ENCODE results near the gene SYTL3.
"Not testable (repeated sequence)": the region's sequence is repeated elsewhere in the genome, so short reads cannot be mapped to it uniquely, and the experiment has no call there.

SYTL3 gene

DNA sequence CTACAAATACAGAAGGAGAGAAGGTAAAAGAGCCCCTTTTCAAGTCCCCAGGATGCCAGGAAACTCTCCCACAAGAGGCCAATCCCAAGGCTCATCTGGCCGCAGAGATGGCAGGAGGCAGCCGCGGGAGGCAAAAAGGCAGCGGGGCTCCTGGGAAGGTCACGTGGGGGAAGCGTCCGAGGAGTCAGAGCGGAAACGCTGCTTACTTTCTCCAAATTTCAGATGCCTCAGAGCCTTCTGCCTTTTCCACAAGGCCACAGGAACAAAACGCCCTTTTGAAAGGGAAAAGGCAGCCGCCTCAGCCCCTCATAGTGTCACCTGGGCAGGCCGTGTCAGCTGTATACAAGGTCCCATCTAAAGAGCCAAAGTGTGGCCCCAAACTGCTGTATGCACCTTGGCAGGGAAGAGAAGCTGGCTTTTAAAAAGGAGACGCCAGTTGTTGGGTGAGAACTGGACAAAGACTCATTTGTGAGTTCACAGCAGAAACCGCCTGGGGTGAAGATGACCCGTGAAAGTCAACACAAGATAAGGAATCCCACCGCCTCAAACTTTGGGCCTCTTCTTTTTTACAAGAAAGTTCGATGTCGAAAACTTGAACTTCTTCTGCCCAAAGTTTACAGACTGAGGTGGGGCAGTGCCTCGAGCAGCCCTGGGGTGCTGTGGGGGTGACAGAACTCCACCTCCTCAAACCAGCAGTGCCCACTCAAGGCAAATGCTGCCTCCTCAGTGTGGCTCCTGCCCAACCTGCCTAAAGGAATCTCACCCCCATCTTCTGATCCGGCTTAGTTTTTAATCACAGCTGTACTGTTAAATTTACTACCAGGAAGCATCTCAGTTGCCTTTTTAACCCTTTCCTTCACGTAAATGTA is 124.0 kb downstream of the SYTL3 start:
- DNase-seq (ENCODE audit: low spot score) = no peak

DNA sequence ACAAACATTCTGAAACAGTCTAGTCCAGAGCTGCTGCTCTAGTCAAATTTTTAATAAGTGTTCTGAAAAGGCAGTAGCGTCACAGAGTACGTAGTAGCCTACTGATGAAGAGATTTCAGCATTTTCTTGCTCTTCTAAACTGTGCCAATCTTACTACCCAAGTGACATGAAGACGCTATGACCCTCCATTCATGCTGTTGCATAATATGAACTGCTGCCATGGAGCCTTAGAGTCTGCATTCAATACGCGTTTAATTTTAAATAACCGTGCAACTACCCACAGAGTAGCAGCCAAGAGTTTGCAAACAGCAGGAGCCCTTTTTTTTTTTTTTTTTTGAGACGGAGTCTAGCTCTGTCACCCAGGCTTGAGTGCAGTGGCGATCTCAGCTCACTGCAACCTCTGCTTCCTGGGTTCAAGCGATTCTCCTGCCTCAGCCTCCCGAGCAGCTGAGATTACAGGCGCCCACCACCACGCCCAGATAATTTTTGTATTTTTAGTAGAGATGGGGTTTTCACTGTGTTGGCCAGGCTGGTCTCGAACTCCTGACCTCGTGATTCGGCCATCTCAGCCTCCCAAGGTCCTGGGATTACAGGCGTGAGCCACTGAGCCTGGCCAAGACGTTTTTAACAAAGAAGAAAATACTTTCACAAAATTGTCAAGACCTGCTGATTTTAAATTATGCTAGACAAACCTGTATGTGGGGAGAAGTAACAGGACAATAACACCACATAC is 125.0 kb downstream of the SYTL3 start:
- DNase-seq (ENCODE audit: low spot score) = no peak

GRCh38 chr6:158775832-158776231 is 126.0 kb downstream of the SYTL3 start:
- no peak for DNase-seq (ENCODE audit: low spot score)

GRCh38 chr6:158776737-158777136 is 126.9 kb downstream of the SYTL3 start:
- no peak for DNase-seq (ENCODE audit: low spot score)

DNA sequence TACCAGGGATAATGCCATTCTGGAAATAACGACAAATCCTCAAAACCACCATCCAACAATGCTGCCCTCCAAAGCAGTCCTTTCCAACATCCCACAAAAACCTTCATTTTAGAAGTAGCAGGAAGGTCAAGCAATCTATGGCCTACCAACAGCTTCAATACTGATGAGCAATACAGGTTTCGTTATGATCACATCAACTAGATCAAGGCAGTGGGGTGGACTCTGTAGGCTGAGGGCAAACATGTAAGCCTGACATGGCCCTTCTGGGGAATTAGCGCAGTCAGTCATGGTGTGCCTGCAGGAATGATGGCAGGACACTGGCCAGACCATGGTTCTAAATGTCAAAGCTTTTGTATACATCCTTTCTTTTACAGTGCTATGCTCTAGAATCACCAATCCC is 127.7 kb downstream of the SYTL3 start:
- no peak for DNase-seq (ENCODE audit: low spot score)

DNA sequence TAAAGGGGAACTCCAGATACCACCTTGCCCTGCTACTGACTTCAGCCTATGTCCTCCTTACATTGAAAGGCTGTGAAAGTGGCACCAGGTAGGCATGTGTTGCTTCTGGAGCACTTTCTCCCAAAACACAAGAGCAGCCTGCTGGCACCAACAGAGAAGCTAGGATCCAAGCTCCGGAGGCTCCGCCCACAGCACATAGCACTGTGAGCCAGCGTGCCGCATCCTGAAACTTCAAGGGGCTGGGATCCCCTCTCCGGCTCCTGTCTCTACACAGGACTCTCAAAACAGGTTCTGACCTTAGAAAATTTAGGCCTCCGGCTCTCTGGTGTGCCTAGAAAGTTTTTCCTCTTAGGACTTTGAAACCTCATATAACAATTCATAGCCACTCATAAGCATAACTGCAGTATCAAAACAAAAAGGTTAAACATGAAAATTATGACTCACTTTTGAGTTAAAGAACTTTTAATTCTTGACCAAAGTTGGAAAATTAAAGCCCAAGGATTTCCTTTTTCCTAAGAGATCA is 128.2 kb downstream of the SYTL3 start:
- DNase-seq (ENCODE audit: low spot score) = no peak

- no peak for DNase-seq (ENCODE audit: low spot score)
These were observed 130.5 kb downstream of the SYTL3 start for GRCh38 chr6:158780246-158780884.

DNA sequence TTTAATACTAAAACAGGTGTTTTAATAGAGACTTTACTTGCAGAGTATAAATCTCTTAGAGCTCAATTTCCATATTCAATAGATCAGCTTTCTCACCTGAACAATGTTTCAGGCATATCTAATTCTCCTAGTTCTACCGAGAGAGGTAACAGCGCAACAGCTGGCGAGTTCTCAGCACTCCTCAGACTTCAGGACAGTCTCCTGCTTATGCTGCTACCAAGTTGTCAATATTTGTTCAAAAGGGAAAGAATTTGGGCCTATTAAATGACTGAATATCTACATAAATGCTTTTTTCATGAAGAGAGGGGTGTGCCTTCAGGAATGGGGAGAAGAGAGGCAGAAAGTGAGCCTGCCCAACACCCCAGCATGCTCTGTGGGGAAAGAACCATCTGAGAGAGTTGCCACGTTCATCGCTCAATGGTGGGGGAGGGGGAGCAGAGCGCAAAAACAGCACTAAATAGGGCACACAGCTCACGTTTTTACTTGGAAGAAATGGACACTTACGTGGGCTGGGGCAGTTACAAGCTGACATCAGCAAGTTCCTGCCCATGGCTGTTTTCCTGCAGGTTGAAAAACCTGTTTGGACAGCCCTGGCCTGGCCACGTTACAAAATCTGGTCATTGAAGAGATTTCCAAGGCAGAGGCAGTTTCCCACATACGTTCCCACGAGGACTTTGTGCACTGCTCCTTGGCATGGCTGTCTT is 131.3 kb downstream of the SYTL3 start:
- DNase-seq (ENCODE audit: low spot score) = no peak

DNA sequence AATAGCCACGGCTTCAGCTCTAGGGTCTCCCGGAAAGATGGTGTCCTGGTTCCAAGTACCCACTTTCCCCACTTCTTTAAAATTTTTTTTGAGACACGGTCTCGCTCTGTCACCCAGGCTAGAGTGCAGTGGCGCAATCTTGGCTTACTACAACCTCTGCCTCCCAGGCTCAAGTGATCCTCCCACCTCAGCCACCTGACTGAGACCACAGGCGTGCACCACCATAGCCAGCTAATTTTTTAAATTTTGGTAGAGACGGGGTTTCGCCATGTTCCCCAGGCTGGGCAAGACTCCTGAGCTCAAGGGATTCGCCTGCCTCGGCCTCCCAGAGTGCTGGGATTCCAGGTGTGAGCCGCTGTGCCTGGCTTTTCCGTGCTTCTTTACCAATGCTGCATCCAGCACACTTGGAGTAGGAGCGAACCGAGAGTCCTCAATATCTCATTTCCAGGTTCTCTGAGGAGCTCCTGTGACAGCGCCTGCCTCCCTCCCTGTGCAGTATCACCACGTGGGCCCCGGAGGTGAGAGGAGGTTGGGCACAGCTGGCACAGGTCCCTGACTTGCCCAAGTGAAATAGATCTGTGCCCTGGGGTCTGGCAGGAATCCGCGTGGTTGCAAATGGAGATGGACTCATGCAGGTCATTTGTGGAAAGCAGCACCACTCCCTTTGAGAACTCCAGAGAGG is 132.0 kb downstream of the SYTL3 start:
- DNase-seq (ENCODE audit: low spot score) = no peak

DNA sequence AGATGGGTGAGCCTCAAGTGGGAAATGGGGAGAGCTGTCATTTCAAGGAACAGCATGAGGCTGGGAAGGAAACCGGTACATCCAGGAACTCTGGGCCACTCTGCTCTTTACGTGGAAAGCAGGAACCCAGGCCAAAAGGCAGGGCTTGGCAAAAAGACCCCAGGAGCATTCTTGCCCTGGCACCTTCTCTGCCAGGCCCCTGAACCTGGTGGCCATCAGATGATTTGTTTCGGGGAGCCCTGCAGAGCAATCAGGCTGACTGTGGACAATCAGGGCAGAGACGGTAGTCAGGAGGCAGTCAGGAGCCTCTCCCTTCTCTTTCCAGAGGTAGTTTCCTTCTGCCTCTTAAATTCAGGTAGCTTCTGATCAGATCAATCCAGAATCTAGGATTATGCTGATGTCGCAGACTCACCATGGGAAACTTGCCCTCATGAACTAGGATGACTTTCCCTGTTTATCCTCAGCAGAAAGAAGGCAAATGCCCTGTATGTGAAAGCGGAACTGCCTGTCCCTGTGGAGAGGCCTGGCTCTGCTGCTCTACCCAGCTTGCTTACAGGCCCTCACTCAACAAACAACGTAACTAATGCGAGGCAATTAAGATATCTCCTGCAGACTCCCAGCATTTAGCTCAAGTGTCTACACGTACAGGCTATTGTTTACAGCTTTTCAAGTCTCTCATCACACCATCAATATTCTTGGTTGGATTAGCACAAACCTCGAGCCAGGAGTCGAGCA is 132.7 kb downstream of the SYTL3 start:
- no peak for DNase-seq (ENCODE audit: low spot score)

DNA sequence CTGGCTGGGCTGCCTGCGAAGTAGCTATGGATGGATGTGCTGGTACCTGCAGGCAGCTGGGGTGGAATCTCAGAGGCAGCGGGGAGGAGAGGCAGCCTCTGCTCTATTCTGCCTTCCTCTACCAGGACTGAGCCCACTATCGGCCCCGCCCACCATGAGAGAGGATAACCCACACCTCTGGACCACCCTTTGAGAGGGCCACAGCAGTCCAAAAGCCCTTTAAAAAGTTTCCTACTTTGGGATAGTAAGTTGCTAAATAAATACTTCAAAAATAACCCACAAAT is 133.3 kb downstream of the SYTL3 start:
- DNase-seq (ENCODE audit: low spot score) = no peak

DNA sequence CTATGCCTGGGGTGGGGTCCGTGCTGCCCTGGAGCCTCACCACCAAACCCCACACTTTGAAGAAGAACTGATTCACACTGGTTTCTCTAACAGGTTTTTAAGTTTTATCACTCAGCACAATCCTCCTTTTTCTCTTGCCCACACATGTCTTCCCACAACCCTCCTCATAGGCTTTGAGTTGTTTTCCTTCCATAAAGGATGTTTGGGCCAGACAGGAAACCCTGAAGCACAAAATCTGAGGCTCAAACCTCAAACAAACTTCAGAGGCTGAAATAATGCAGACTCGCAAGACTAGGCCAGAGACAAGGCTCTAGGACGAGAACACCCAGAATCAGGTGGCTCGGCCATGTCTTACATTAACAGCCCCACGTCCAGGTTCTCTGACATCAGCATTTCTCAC is 134.0 kb downstream of the SYTL3 start:
- DNase-seq (ENCODE audit: low spot score) = no peak

DNA sequence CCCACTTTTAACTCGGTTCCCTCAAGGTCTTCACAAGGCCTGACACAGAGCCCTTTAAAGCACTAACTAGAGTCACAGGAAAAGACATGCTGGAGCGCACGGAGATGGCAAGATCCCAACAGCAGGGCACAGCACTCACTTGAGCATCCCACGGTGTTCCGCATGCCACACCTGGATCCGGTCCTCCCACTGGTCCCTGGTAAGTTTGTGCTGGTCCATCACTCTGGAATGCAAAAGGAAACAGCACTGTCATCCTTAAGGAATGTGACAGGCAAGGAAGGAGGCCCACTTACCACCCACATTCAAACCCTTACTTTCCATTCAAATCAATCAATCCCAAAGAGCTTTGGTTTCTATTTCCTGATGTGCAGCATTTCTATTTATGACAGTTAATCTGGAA is 134.7 kb downstream of the SYTL3 start:
- no peak for DNase-seq (ENCODE audit: low spot score)

DNA sequence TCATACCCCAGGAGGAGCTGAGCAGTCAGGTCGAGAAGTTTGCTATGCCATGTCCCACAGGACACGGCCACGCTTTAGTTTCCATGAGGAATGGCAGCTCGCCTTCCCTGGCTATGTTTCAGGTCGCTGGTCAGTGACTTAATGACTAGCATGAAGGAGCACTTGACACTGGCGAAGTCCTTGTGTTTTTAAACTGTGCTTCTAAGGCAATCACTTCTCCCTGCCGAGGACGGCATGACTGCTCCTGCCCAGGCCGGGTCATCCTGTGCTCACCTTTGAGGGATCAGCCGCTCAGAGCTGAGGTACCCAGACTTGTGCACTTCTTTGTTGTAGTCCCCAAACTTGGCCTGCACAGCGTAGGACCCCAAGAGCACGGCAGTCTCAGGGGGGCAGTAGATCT is 135.2 kb downstream of the SYTL3 start:
- DNase-seq (ENCODE audit: low spot score) = no peak

GRCh38 chr6:158786645-158787304 is 136.9 kb downstream of the SYTL3 start:
- no peak for DNase-seq (ENCODE audit: low spot score)

GRCh38 chr6:158787395-158787794 is 137.5 kb downstream of the SYTL3 start:
- DNase-seq (ENCODE audit: low spot score) = no peak

DNA sequence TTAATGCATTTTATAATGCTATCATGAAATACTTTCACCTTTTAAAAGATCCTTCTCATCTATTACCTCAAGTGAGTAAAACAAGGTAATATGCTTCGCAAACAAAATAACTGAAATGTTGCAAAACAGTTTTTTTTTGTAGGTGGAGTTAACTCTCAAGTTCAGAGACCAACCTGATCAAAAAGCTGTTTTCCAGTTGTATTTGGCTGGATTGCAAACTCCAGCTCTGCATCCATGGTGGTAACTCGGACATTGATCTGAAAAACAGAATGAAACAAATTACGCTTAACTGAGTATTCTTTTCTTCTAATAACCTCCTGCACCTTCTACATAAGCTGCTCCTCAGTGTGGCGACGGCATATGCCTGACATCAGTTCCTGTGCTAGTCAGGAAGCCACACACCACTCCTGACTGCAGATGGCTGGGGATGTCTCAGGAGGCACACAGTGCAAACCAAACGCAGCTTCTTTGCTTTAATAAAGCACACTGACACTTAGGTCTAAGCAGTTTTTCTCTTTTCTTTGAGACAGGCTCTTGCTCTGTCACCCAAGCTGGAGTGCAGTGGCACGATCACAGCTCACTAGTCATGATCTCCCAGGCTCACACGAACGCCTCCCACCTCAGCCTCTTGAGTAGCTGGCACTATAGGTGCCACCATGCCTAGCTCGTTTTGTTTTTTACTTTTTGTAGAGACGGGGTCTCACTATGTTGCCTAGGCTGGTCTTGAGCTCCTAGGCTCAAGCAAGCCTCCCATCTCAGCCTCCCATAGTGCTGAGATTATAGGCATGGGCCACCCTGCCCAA is 139.5 kb downstream of the SYTL3 start:
- DNase-seq (ENCODE audit: low spot score) = no peak

GRCh38 chr6:158791274-158791855 is 141.5 kb downstream of the SYTL3 start:
- no peak for DNase-seq (ENCODE audit: low spot score)

- not testable (repeated sequence) for DNase-seq (ENCODE audit: low spot score)
These were observed 142.7 kb downstream of the SYTL3 start for GRCh38 chr6:158792505-158792904.

Measured in LoVo (cell line).